ENCODE results near the gene BCAP29. TPM values are rescaled to one million over a fixed set of nuclear protein-coding genes. Genes with fewer than 3 reads are reported as not detected.
"Not testable (repeated sequence)": the region's sequence is repeated elsewhere in the genome, so short reads cannot be mapped to it uniquely, and the experiment has no call there.

Gene BCAP29, protein sequence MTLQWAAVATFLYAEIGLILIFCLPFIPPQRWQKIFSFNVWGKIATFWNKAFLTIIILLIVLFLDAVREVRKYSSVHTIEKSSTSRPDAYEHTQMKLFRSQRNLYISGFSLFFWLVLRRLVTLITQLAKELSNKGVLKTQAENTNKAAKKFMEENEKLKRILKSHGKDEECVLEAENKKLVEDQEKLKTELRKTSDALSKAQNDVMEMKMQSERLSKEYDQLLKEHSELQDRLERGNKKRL
- 45.9 TPM for total RNA-seq
- polyA plus RNA-seq (ENCODE audit: insufficient read depth in 1 of 8, insufficient read length in 8 of 8, low replicate concordance in 1 of 8), result 10 to 100 TPM; 38.9 to 53.3 (median 43.5) TPM
- long read RNA-seq, donor 1, full-length matches to known transcripts, result 7 of 7 reads
- long read RNA-seq, donor 1, partial matches to known transcripts, result 0 of 7 reads
- long read RNA-seq, donor 1, other reads (novel, unspliced or antisense), result 0 of 7 reads
- long read RNA-seq, donor 2, full-length matches to known transcripts, result 2 of 2 reads
- long read RNA-seq, donor 2, partial matches to known transcripts, result 0 of 2 reads
- long read RNA-seq, donor 2, other reads (novel, unspliced or antisense), result 0 of 2 reads
- long read RNA-seq, donor 3, full-length matches to known transcripts, result 13 of 13 reads
- long read RNA-seq, donor 3, partial matches to known transcripts, result 0 of 13 reads
- long read RNA-seq, donor 3, other reads (novel, unspliced or antisense), result 0 of 13 reads
- long read RNA-seq, donor 4, full-length matches to known transcripts, result 9 of 9 reads
- long read RNA-seq, donor 4, partial matches to known transcripts, result 0 of 9 reads
- long read RNA-seq, donor 4, other reads (novel, unspliced or antisense), result 0 of 9 reads
- long read RNA-seq, donor 5, full-length matches to known transcripts, result 32 of 32 reads
- long read RNA-seq, donor 5, partial matches to known transcripts, result 0 of 32 reads
- long read RNA-seq, donor 5, other reads (novel, unspliced or antisense), result 0 of 32 reads
- long read RNA-seq, donor 6, full-length matches to known transcripts, result 15 of 15 reads
- long read RNA-seq, donor 6, partial matches to known transcripts, result 0 of 15 reads
- long read RNA-seq, donor 6, other reads (novel, unspliced or antisense), result 0 of 15 reads
- long read RNA-seq, donor 7, full-length matches to known transcripts, result 21 of 27 reads
- long read RNA-seq, donor 7, partial matches to known transcripts, result 6 of 27 reads
- long read RNA-seq, donor 7, other reads (novel, unspliced or antisense), result 0 of 27 reads
- long read RNA-seq, donor 8, full-length matches to known transcripts, result 6 of 6 reads
- long read RNA-seq, donor 8, partial matches to known transcripts, result 0 of 6 reads
- long read RNA-seq, donor 8, other reads (novel, unspliced or antisense), result 0 of 6 reads
- long read RNA-seq, donor 9, full-length matches to known transcripts, result 9 of 9 reads
- long read RNA-seq, donor 9, partial matches to known transcripts, result 0 of 9 reads
- long read RNA-seq, donor 9, other reads (novel, unspliced or antisense), result 0 of 9 reads
- long read RNA-seq, donor 10, full-length matches to known transcripts, result 13 of 13 reads
- long read RNA-seq, donor 10, partial matches to known transcripts, result 0 of 13 reads
- long read RNA-seq, donor 10, other reads (novel, unspliced or antisense), result 0 of 13 reads
- long read RNA-seq, donor 11, full-length matches to known transcripts, result 9 of 9 reads
- long read RNA-seq, donor 11, partial matches to known transcripts, result 0 of 9 reads
- long read RNA-seq, donor 11, other reads (novel, unspliced or antisense), result 0 of 9 reads

- H3K4me3 ChIP-seq (ENCODE audit: low read length), result peak within 1 kb of the TSS; percentile 86
- WGBS (ENCODE audit: insufficient coverage), result under 1% methylated on average over 79 of the region's 89 CpGs
- peaks cover 3% of the 10 kb centered on the region for H3K36me3 ChIP-seq (ENCODE audit: control insufficient read depth, insufficient read depth, low read length)
- no peaks in the 10 kb centered on the region for H3K4me1 ChIP-seq (ENCODE audit: control insufficient read depth, insufficient read depth, low read length)
- peak within 1 kb of the TSS; percentile 97 for H3K27ac ChIP-seq (ENCODE audit: low read length)
- DNase-seq, result peak; percentile 90
- H3K9me3 ChIP-seq (replicated peaks; ENCODE audit: control insufficient read depth, low read depth, low read length), result no peaks in the 10 kb centered on the region
- no peaks in the 10 kb centered on the region for H3K27me3 ChIP-seq (ENCODE audit: control insufficient read depth, insufficient read depth, low read length)
Measured at GRCh38 chr7:107579885-107580715, at the start of gene BCAP29. BCAP29 (plus strand) TSS chr7:107580246; CDS start chr7:107580773, 527 bp downstream.

GRCh38 chr7:107530751-107531150, 49.3 kb upstream of the BCAP29 start:
- Histone ChIP-seq H3K27ac (ENCODE audit: low read length) (no peak overlapping the region), H3K4me1 (ENCODE audit: control insufficient read depth, insufficient read depth, low read length) (no peaks in the 10 kb centered on the region), H3K4me3 (ENCODE audit: low read length) (no peak overlapping the region), H3K27me3 (ENCODE audit: control insufficient read depth, insufficient read depth, low read length) (no peaks in the 10 kb centered on the region), H3K9me3 (replicated peaks; ENCODE audit: control insufficient read depth, low read depth, low read length) (no peaks in the 10 kb centered on the region), H3K36me3 (ENCODE audit: control insufficient read depth, insufficient read depth, low read length) (peaks cover 4% of the 10 kb centered on the region)
- DNase-seq, result no peak

DNA sequence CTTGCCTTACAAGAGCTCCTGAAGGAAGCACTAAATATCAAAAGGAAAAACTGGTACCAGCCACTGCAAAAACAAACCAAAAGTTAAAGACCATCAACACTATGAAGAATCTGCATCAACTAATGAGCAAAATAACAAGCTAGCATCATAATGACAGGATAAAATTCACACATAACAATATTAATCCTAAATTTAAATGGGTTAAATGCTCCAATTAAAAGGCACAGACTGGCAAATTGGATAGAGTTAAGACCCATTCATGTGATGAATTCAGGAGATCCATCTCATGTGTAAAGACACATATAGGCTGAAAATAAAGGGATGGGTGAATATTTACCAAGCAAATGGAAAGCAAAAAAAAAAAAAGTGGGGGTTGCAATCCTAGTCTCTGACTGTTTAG, 45.9 kb upstream of the BCAP29 start:
- Histone ChIP-seq H3K9me3 (replicated peaks; ENCODE audit: control insufficient read depth, low read depth, low read length) (peaks cover 3% of the 10 kb centered on the region), H3K36me3 (ENCODE audit: control insufficient read depth, insufficient read depth, low read length) (peaks cover 4% of the 10 kb centered on the region), H3K27me3 (ENCODE audit: control insufficient read depth, insufficient read depth, low read length) (no peaks in the 10 kb centered on the region), H3K27ac (ENCODE audit: low read length) (no peak overlapping the region), H3K4me3 (ENCODE audit: low read length) (no peak overlapping the region), H3K4me1 (ENCODE audit: control insufficient read depth, insufficient read depth, low read length) (no peaks in the 10 kb centered on the region)
- DNase-seq, result no peak

DNA sequence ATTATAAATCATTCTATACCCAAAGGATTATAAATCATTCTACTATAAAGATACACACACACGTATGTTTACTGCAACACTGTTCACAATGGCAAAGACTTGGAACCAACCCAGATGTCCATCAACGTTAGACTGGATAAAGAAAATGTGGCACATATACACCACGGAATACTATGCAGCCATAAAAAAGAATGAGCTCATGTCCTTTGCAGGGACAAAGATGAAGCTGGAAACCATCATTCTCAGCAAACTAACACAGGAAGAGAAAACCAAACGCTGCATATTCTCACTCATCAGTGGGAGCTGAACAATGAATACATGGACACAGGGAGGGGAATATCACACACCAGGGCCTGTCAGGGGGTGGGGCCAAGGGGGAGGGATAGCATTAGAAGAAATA, 42.8 kb upstream of the BCAP29 start:
- H3K9me3 ChIP-seq (replicated peaks; ENCODE audit: control insufficient read depth, low read depth, low read length); H3K36me3 ChIP-seq (ENCODE audit: control insufficient read depth, insufficient read depth, low read length); H3K4me1 ChIP-seq (ENCODE audit: control insufficient read depth, insufficient read depth, low read length); DNase-seq; H3K27ac ChIP-seq (ENCODE audit: low read length); H3K27me3 ChIP-seq (ENCODE audit: control insufficient read depth, insufficient read depth, low read length); H3K4me3 ChIP-seq (ENCODE audit: low read length): not testable (repeated sequence)
- WGBS (ENCODE audit: insufficient coverage), result 100% methylated on average over 1 of the region's 4 CpGs

- peaks cover 5% of the 10 kb centered on the region for H3K36me3 ChIP-seq (ENCODE audit: control insufficient read depth, insufficient read depth, low read length)
- H3K27me3 ChIP-seq (ENCODE audit: control insufficient read depth, insufficient read depth, low read length), result no peaks in the 10 kb centered on the region
- H3K27ac ChIP-seq (ENCODE audit: low read length), result no peak overlapping the region
- no peak overlapping the region for H3K4me3 ChIP-seq (ENCODE audit: low read length)
- H3K9me3 ChIP-seq (replicated peaks; ENCODE audit: control insufficient read depth, low read depth, low read length), result peaks cover 3% of the 10 kb centered on the region
- H3K4me1 ChIP-seq (ENCODE audit: control insufficient read depth, insufficient read depth, low read length), result no peaks in the 10 kb centered on the region
- 91% methylated on average over 1 of the region's 2 CpGs for WGBS (ENCODE audit: insufficient coverage)
- no peak for DNase-seq
Measured at GRCh38 chr7:107538001-107538400, 42.0 kb upstream of the BCAP29 start.

DNA sequence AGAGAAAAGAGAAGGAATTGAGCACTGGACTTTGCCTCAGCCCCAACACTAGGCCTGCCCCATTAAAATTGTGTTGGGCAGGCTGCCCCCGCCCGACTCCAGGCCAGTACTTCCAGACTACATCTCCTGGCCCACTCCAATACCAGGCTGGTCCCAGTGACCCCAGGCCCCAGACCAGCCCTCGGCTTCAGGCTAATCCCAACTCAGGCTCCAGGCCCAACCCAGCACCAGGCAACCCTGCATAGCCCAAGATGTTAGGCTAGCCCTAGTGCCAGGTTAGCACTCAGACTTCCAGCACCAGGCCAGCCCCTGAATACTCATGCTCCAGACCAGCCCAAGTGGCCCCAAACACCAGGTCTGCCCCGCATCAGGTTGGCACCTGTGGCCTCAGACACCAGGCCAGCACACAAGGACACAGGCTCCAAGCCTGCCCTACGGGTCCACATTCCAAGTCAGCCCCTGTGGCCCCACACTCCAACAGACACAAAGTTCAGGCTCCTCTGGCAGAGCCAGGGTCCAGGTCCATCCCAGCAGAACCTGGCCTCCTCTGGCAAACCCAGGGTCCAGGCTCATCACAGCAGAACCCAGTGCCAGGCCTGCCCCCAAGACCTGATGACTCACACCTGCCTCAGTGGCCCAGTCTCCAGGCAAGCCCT, 36.6 kb upstream of the BCAP29 start:
- no peaks in the 10 kb centered on the region for H3K27me3 ChIP-seq (ENCODE audit: control insufficient read depth, insufficient read depth, low read length)
- no peak for DNase-seq
- no peak overlapping the region for H3K27ac ChIP-seq (ENCODE audit: low read length)
- H3K9me3 ChIP-seq (replicated peaks; ENCODE audit: control insufficient read depth, low read depth, low read length), result peaks cover 7% of the 10 kb centered on the region
- WGBS (ENCODE audit: insufficient coverage), result 95% methylated on average over 5 of the region's 5 CpGs
- no peaks in the 10 kb centered on the region for H3K4me1 ChIP-seq (ENCODE audit: control insufficient read depth, insufficient read depth, low read length)
- H3K36me3 ChIP-seq (ENCODE audit: control insufficient read depth, insufficient read depth, low read length), result peaks cover 25% of the 10 kb centered on the region
- H3K4me3 ChIP-seq (ENCODE audit: low read length), result no peak overlapping the region

- H3K9me3 ChIP-seq (replicated peaks; ENCODE audit: control insufficient read depth, low read depth, low read length), result peaks cover 7% of the 10 kb centered on the region
- H3K27me3 ChIP-seq (ENCODE audit: control insufficient read depth, insufficient read depth, low read length), result no peaks in the 10 kb centered on the region
- H3K4me1 ChIP-seq (ENCODE audit: control insufficient read depth, insufficient read depth, low read length), result no peaks in the 10 kb centered on the region
- peaks cover 22% of the 10 kb centered on the region for H3K36me3 ChIP-seq (ENCODE audit: control insufficient read depth, insufficient read depth, low read length)
- no peak for DNase-seq
- no CpG with 5 or more reads among the region's 4 CpGs for WGBS (ENCODE audit: insufficient coverage)
- H3K4me3 ChIP-seq (ENCODE audit: low read length), result no peak overlapping the region
- no peak overlapping the region for H3K27ac ChIP-seq (ENCODE audit: low read length)
Measured at GRCh38 chr7:107544848-107545591, 35.0 kb upstream of the BCAP29 start.

GRCh38 chr7:107551936-107552335, 28.1 kb upstream of the BCAP29 start:
- no CpG with 5 or more reads among the region's 1 CpG for WGBS (ENCODE audit: insufficient coverage)
- H3K36me3 ChIP-seq (ENCODE audit: control insufficient read depth, insufficient read depth, low read length), result peaks cover 13% of the 10 kb centered on the region
- DNase-seq, result no peak
- no peaks in the 10 kb centered on the region for H3K9me3 ChIP-seq (replicated peaks; ENCODE audit: control insufficient read depth, low read depth, low read length)
- no peaks in the 10 kb centered on the region for H3K4me1 ChIP-seq (ENCODE audit: control insufficient read depth, insufficient read depth, low read length)
- H3K27ac ChIP-seq (ENCODE audit: low read length), result no peak overlapping the region
- no peak overlapping the region for H3K4me3 ChIP-seq (ENCODE audit: low read length)
- no peaks in the 10 kb centered on the region for H3K27me3 ChIP-seq (ENCODE audit: control insufficient read depth, insufficient read depth, low read length)

All from muscle of leg (tissue), 16 donors.